ENCODE data around the gene CALHM6.

CALHM6 gene

GRCh38 chr6:116461331-116461931 lies at the start of gene CALHM6:
CALHM6 (plus strand) TSS chr6:116461375; CDS start chr6:116461930, 555 bp downstream.
- DNase-seq, result no peak

GRCh38 chr6:116412270-116412669 lies 48.9 kb upstream of the CALHM6 start:
- DNase-seq, result no peak

- no peak for DNase-seq
Measured at GRCh38 chr6:116413357-116413756, 47.8 kb upstream of the CALHM6 start.

- DNase-seq, result no peak
Measured at GRCh38 chr6:116417661-116418060, 43.5 kb upstream of the CALHM6 start.

GRCh38 chr6:116419069-116419786 lies 41.9 kb upstream of the CALHM6 start:
- DNase-seq, result no peak

- no peak for DNase-seq
Measured at GRCh38 chr6:116420341-116420740, 40.8 kb upstream of the CALHM6 start.

- DNase-seq, result no peak
Measured at GRCh38 chr6:116422238-116422637, 38.9 kb upstream of the CALHM6 start.

- DNase-seq, result no peak
Measured at GRCh38 chr6:116424001-116424400, 37.2 kb upstream of the CALHM6 start.

GRCh38 chr6:116426551-116426950 lies 34.6 kb upstream of the CALHM6 start:
- DNase-seq, result no peak

- no peak for DNase-seq
Measured at GRCh38 chr6:116429111-116429510, 32.1 kb upstream of the CALHM6 start.

- no peak for DNase-seq
Measured at GRCh38 chr6:116430860-116431259, 30.3 kb upstream of the CALHM6 start.

- no peak for DNase-seq
Measured at GRCh38 chr6:116431964-116432595, 29.1 kb upstream of the CALHM6 start.

GRCh38 chr6:116433206-116433712 lies 27.9 kb upstream of the CALHM6 start:
- DNase-seq, result no peak

- no peak for DNase-seq
Measured at GRCh38 chr6:116434056-116434725, 27.0 kb upstream of the CALHM6 start.

GRCh38 chr6:116436586-116436985 lies 24.6 kb upstream of the CALHM6 start:
- DNase-seq, result no peak

GRCh38 chr6:116437656-116438055 lies 23.5 kb upstream of the CALHM6 start:
- DNase-seq, result no peak

- DNase-seq, result no peak
Measured at GRCh38 chr6:116438590-116439448, 22.4 kb upstream of the CALHM6 start.

GRCh38 chr6:116439522-116440051 lies 21.6 kb upstream of the CALHM6 start:
- no peak for DNase-seq

GRCh38 chr6:116443105-116443504 lies 18.1 kb upstream of the CALHM6 start:
- no peak for DNase-seq

GRCh38 chr6:116444092-116444491 lies 17.1 kb upstream of the CALHM6 start:
- no peak for DNase-seq

- DNase-seq, result no peak
Measured at GRCh38 chr6:116444575-116444974, 16.6 kb upstream of the CALHM6 start.

GRCh38 chr6:116445102-116445501 lies 16.1 kb upstream of the CALHM6 start:
- DNase-seq, result no peak
